GM19239 (cell line): Measurements from ENCODE around the gene FGFBP1.

ENCODE experiments used
- DNase-seq: peaks from one replicate; pipeline ENCODE4 v3.0.0; 2011; ENCODE audit warnings: low spot score; ENCODE audit not compliant: insufficient read length
- FAIRE-seq: peaks from 2 replicates; lab custom pipeline; 2011; peaks lifted over from hg19 to GRCh38; lab: Jason Lieb, UNC

Gene FGFBP1

GRCh38 chr4:15938640-15939039, at the start of gene FGFBP1:
FGFBP1 (minus strand) TSS chr4:15938740; CDS start chr4:15936632, 2,108 bp downstream.
- no peak for FAIRE-seq
- DNase-seq, result no peak

- FAIRE-seq (no peak), DNase-seq (no peak)
Measured at GRCh38 chr4:15988222-15988621, 49.7 kb upstream of the FGFBP1 start.

DNA sequence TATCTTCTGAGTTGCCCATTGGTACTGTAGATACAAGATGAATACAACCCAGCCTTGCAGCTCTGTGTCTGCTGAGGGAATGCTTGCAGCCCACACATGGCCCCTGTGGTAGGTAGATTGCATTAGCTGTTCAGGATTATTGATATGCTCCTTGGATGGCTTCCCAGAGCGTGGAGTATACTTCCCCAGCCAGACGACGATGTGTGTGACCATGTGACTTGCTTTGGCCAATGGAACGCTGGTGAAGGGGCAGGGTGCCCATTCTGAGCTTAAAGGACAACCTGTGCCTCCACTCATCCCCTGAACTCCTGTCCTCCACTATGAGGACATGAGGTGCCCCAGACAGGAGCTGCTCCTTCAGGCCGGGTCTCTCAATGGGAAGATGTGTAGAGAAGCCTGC, 48.4 kb upstream of the FGFBP1 start:
- FAIRE-seq (no peak), DNase-seq (no peak)

GRCh38 chr4:15983610-15984009, 45.1 kb upstream of the FGFBP1 start:
- FAIRE-seq (no peak), DNase-seq (no peak)

- no peak for FAIRE-seq
Measured at GRCh38 chr4:15982842-15983524, 44.4 kb upstream of the FGFBP1 start.

GRCh38 chr4:15976456-15977447, 38.2 kb upstream of the FGFBP1 start:
- DNase-seq, result no peak
- no peak for FAIRE-seq

More at GRCh38 chr4:15982842-15983524, 44.4 kb upstream of the FGFBP1 start:
- no peak for DNase-seq

DNA sequence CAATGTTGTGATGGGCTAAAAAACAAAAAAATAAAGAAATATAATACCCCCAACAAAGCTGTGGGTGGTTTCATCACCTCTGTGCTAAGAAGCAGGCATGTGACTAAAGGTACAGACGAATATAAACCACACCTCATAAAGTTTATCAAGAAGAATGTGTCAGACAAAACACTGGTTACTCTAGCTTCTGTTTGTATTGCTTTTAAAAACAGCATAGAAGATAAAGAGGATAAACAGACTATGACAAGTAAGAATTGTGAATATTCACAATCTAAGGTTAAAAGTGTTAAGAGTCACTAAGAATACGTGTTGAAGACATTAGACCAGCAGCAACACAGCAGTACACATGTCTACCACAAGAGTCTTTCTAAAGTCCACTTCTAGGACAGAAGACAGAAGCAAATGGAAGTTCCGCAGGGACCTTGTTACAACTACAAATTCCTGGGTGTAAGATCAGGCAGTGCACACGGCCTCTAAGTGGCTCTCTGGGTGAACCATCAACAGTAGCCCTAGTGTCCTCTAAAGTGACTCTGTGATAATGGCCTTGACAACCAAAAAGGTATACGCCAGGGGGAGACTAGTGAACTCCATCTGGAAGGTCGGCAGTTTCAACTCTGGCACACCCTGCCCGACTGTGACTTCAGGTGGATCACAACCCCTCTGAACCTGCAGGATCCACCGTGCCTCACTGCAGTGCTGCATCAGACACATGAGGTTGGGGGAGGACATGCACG, 32.7 kb upstream of the FGFBP1 start:
- no peak for DNase-seq
- no peak for FAIRE-seq

DNA sequence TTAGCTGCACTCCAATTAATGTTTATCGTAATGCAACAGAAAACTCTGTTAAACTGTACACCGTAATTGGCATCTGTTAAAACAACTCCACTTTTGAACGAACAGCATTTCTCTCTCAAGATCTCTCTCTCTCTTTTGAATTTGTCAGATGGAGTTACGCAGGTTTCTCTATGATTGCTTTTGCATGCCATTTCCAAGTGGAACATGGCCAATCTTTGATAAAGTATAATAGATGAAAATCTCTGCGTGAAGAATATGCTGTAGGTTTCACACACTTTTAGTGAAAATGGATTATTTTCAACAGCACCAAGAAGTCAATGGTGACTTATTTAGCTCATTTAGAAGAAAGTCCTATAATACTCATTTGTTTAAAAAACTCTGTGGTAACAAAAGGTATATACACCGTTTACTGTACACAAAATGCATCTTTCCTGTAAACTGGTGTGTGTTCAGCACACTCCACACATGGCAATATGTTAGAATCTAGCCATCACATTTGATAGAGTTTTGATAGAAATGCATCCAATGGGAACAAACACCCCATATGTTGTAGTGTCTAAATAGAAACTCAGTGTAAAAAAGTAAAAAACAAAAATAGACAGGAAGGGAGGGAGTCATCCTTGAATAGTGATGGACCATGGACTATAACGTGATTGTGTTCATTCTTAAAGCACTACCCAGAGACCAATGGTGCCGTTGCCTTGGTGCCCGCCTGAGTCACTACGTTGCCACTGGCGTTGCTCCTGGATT, 30.2 kb upstream of the FGFBP1 start:
- DNase-seq (no peak), FAIRE-seq (no peak)

GRCh38 chr4:15965325-15965724, 26.8 kb upstream of the FGFBP1 start:
- FAIRE-seq, result no peak
- no peak for DNase-seq

DNA sequence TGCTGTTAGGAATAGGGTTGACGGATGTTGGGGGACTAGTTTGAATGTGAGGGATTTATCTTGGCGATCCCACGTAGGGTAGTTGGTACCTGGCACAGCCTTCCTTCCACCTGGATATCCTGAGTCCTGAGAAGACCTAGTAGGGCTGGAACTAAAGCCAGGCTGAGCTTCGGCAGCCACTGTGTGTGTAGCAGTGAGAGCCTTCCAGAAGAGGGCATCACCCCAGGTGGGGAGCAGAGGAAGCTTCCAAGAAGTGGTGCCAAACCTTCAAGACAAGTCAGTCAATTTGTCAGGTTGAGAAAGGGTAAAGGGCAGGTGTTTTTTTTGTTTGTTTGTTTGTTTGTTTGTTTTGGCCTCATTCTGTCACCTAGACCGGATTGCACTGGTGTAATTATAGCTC, 25.6 kb upstream of the FGFBP1 start:
- FAIRE-seq (no peak), DNase-seq (no peak)

DNA sequence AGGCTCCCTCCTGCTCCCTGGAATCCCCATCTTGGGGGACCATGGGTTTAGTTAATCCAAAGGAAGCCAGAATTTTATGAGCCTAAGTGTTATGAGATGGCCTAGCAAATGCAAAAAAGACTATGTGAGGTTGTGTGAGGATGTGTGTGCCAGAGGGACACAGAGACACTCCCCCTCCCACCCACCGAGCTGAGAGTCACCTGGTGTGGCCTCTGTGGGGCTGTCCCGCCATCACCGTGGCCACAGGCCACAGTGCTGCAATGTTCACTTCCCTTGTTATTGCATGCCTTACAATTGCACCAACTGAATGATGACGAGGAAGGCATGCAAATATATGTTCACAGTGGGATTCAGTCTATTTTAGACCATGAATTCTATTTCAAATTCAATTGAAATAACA, 25.0 kb upstream of the FGFBP1 start:
- no peak for FAIRE-seq

GRCh38 chr4:15963001-15963451, 24.5 kb upstream of the FGFBP1 start, which contains the start of gene FGFBP2:
FGFBP2 (minus strand) TSS chr4:15963175; CDS start chr4:15963129, 46 bp downstream.
- peak; percentile 14 for FAIRE-seq
- DNase-seq, result no peak

More for the DNA sequence above, 25.0 kb upstream of the FGFBP1 start:
- no peak for DNase-seq

DNA sequence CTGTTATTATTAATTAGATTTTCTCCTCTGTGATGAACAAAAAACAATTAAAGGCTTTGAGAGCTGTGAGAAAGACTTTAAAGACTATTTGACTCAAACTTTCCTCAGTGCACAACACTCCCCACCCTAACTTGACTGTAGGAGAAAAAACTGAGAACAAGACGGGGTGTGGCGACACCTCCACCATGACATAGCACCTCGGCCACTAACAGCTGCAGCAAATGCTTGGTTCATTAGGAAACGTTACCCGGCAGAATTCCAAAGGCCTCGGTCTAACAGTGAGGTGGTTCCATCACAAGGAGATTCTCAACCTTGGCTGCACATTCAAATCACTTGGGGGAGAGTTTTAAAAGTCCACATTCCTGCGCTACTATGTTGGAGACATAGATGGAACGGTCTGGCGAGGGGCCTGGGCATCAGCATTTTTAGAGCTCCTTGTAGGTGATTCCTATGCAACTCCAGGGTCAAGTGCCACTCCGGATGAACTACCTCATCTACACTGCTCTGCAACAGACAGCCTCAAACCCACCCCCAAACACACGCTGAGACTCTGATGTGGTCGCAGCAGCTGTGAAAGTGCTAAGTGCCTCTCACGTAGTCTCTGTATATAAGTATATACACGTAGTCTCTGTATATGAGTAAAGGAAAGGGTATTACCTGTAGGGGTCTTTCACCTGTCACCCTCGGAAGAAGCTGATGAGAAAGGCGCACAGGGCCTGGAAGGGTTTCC, 23.4 kb upstream of the FGFBP1 start:
- DNase-seq, result no peak
- FAIRE-seq, result no peak

DNA sequence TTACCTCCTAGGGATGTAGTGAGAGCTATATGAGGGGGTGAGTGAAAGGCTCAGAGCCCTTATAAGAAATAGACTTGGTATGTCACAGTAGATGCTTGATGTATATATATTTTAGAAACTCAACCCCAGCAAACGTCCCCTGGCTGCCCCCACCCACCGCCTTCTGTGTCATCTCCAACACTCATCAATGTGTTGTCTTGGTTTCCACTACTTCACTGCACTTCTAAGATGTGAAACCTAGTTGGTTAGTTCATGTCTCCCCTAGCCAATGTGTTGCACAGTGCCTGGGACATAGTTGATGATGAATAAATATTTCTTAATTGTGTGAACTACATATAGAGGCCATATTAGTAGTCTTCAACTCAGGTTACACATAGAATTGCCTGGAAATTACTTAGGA, 20.0 kb upstream of the FGFBP1 start:
- DNase-seq (no peak), FAIRE-seq (no peak)

DNA sequence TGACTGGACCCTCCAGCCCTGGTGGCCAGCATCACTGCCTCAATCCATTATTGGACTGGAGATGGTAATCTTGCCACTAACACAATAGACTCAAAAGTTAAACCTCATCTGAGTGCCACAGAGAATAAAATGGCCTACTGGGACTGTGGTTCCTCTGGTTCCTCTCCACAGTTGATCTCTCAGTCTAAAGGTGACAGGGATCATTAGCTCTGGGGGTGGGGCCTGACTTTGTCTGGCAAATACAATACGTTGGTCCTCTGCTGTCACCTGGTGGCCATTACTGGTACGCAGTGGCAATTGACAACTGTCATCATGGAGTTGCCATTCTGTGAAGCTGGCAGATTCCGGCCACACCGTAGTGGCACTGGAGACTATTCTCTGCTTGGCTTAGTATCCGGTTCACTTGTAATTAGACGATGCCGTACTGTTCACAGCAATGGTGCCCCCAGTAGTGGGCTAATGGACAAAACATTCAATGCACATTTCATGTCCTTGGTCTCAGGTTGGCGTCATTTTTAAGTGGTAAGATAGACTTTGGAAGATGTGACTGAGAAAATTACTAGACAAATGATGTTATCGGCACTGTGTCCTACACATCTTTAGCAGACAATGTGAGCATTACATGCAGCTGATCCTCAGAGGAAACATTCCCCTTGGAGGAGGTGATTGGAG, 17.8 kb upstream of the FGFBP1 start:
- DNase-seq, result peak; percentile 71

DNA sequence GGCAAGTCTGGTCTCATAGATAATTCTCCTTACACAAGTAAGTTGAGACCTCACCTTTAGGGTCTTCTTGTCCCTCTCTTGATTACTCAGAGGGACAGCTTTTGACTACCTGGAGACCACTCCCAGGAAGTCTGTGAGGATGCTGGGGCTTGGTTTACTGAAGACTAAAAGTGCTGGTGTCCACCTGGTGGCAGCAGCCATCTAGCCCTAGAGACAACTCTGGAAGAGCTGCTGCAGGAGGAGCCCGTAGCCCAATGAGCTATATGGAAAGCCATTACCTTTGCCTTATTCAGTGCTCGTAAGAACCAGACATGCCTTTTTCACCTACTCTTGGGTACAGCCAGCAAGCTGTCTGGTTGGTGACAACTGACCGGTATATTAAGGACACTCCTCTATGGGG, 17.1 kb upstream of the FGFBP1 start:
- no peak for DNase-seq
- FAIRE-seq, result no peak

More for the DNA sequence above, 17.8 kb upstream of the FGFBP1 start:
- FAIRE-seq, result peak; percentile 95

GRCh38 chr4:15953625-15954024, 15.1 kb upstream of the FGFBP1 start:
- FAIRE-seq (no peak), DNase-seq (no peak)

DNA sequence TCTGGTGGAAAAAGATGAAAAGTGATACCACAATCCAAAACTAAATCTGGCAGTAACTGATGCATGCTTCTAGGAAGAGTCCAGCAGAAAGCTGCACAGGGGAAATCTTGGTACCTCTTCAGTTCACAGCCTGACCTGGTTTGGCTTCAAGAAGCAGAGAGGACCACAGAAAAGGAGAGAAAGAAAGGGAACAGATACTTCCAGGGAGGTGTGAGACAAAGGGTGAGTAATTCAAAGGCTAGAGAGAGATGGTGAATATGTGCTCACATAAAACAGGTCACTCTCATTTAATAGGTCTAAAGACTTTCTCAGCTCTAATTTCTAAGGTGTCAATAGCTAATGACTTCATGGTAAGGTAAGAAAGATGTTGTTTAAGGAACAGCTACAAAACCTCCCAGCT, 13.2 kb upstream of the FGFBP1 start:
- FAIRE-seq (no peak), DNase-seq (no peak)
